SKM-1 (cell line): ENCODE measurements around the gene ARIH1.

Experiments
- DNase-seq: peaks from one replicate; lab custom pipeline; 2025; ENCODE audit not compliant: unreplicated experiment; lab: John Stamatoyannopoulos, UW

The ARIH1 gene

GRCh38 chr15:72538931-72539330 lies 64.8 kb downstream of the ARIH1 start:
- no peak for DNase-seq

GRCh38 chr15:72540606-72541237 lies 66.6 kb downstream of the ARIH1 start:
- DNase-seq: no peak

GRCh38 chr15:72541674-72542073 lies 67.5 kb downstream of the ARIH1 start:
- no peak for DNase-seq

- DNase-seq: no peak
Observed at GRCh38 chr15:72545156-72545555, 71.0 kb downstream of the ARIH1 start.

GRCh38 chr15:72554471-72555425 lies 80.6 kb downstream of the ARIH1 start:
- DNase-seq: no peak

- no peak for DNase-seq
Observed at GRCh38 chr15:72559781-72560180, 85.7 kb downstream of the ARIH1 start.

GRCh38 chr15:72560458-72560857 lies 86.3 kb downstream of the ARIH1 start:
- no peak for DNase-seq

- DNase-seq: no peak
Observed at GRCh38 chr15:72562386-72562785, 88.3 kb downstream of the ARIH1 start.

GRCh38 chr15:72562878-72563277 lies 88.7 kb downstream of the ARIH1 start:
- DNase-seq: no peak

GRCh38 chr15:72564091-72564490 lies 90.0 kb downstream of the ARIH1 start:
- DNase-seq: no peak

- no peak for DNase-seq
Observed at GRCh38 chr15:72566973-72567372, 92.8 kb downstream of the ARIH1 start.

GRCh38 chr15:72570059-72570458 lies 95.9 kb downstream of the ARIH1 start:
- DNase-seq: no peak

- DNase-seq: no peak
Observed at GRCh38 chr15:72579814-72580213, 105.7 kb downstream of the ARIH1 start.

- no peak for DNase-seq
Observed at GRCh38 chr15:72584006-72584405, 109.9 kb downstream of the ARIH1 start.

- no peak for DNase-seq
Observed at GRCh38 chr15:72585025-72585424, 110.9 kb downstream of the ARIH1 start.

- DNase-seq: no peak
Observed at GRCh38 chr15:72585476-72586058, 111.4 kb downstream of the ARIH1 start.

- no peak for DNase-seq
Observed at GRCh38 chr15:72588096-72588495, 114.0 kb downstream of the ARIH1 start.

- no peak for DNase-seq
Observed at GRCh38 chr15:72590427-72590826, 116.3 kb downstream of the ARIH1 start.

- no peak for DNase-seq
Observed at GRCh38 chr15:72591361-72591760, 117.2 kb downstream of the ARIH1 start.

- no peak for DNase-seq
Observed at GRCh38 chr15:72592097-72592496, 118.0 kb downstream of the ARIH1 start.

GRCh38 chr15:72592676-72593075 lies 118.5 kb downstream of the ARIH1 start:
- no peak for DNase-seq

- DNase-seq: no peak
Observed at GRCh38 chr15:72593838-72594237, 119.7 kb downstream of the ARIH1 start.
